ENCODE measurements around the gene RACK1.
A peak's percentile ranks its signal among the peaks of the same experiment; 100 is the strongest.
"Not testable (repeated sequence)": the region's sequence is repeated elsewhere in the genome, so short reads cannot be mapped to it uniquely, and the experiment has no call there.

The RACK1 gene

DNA sequence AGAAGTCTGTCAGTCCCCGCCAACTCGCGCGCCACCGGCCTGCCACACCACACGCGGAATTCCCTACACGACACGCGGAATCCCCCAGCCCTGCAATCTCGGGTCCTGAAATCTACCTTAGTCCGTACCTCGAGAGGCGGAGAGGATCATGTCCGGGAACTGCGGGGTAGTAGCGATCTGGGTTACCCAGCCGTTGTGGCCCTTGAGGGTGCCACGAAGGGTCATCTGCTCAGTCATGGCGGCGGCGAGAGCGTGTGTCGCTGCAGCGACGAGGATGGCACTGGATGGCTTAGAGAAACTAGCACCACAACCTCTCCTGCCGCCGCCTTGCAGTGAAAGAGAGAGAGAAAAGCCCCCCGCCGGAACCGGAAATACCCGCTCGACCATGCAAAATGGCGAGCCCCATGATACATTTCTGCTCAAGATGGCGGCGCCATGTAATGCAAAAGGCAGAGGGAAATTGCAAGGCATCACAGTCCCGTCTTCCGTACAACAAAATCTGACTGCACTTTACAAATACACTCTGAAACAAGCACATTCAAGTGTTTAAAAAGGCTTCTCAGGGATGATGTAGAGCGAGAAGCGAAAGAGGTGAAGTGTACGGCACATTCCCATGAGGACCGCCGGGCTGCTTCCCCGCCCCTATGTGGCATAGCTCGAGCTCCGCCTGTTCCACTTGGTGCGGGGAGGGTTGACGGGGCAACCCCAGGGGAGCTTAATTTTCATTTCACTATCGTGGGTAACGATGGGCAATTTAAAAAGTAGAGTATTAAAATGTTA lies at the start of gene RACK1:
TSS of gene RACK1 (minus strand) at position 343 of the 780 bp plus-strand sequence. CDS start at position 237, 106 bp downstream.
- DNase-seq, result peak; percentile 97

DNA sequence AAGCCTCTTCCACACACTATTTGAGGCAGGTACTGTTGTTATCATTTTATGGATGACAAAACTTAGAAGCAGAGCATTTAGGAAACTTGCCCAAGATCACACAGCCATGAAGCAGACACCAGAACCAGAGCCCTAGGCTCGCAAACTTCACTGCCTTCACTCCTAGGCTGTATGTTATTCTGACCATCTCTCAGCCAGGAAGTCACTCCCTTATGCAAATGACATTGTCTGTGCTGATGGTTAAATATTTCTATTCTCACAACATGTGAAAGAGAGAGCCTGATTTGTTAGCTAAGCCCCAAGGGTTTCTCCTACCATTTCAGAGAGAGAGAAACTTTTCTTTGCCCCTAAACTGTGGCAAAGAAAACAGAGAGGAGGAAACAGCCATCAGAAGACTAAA lies 43.6 kb upstream of the RACK1 start:
- DNase-seq, result not testable (repeated sequence)

- DNase-seq, result not testable (repeated sequence)
These were observed 42.4 kb upstream of the RACK1 start for GRCh38 chr5:181285962-181286705.

DNA sequence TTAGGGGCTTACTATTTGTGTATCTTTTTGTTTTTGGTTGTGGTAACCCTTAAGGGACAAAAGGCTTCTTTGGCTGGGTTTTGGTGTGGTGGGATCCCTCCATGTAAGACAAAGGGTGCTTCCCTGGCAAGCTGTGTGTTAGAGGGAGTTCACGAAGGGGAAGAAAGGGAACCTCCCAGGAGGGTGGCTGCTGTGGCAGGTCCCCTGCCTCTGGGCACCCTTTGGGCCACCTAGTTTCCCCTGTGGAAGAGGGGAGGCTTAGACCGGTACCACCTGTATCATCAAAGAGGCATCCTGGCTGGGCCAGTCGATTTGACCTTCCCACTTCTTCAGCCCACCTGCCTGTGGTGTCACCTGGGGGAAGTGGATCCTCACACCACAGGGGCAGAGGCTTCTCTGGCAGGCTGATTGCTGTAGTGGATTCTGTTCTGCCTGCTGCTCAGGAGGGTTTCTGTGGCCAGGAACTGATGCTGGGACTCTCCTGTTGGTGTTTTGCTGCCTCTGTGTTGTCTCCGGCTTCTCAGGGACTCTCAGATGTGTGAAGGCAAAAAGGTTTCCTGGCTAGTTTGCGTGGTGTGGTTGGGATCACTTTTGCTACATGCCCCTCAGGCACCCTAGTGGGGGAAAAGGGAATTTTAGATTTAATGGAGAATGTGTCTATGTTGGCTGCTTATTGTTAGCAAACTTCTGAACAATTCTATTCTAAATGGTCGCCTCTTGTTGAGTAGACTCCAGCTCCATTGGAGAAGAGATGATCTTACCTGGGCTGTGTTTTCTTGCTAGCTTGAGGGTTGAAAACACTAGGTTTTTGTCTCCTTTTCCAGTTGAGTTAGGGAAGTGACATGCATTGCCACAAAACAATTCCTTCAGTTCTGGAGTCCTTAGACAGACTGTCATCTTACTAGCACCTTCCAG lies 40.4 kb upstream of the RACK1 start:
- not testable (repeated sequence) for DNase-seq

GRCh38 chr5:181283347-181283746 lies 39.6 kb upstream of the RACK1 start:
- DNase-seq, result no peak

DNA sequence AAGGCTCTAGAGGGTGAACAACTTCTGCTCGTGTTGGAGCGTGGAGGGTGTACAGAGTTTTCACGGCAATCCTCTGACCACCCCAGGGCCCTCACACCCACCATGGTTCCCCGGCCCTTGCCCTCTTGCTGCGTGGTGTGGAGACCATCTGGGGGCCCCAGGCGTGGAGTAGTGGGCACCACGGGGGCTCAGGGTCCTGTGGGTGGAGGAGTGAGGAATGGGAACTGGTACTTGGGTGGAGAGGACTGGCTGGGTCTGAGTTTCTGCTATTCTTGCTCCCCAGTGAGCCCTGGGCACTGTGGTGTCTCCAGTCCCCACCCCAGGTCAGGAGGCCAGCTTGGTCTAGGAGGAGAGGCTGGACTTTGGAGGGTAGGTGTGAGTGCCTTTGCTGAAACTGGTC lies 39.2 kb upstream of the RACK1 start:
- DNase-seq, result no peak

DNA sequence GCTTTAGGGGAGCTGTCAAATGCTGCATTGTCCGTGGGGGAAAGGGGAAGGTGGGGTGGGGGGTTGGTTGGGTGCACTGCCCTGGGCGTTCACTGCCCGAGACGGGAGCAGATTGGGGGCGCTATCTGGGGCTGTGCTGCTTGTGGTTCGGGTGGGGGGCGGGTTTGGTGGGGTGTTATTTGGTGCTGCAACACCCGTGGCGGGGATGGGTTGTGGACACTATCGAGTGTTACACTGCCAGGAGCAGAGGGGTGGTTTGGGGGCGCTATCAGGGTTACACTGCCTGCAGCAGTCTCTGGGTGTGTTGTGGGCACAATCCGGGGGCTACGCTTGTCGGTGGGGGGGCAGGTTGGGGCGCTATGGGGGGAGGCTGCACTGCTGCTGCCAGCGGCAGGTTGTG lies 38.7 kb upstream of the RACK1 start:
- DNase-seq, result not testable (repeated sequence)

DNA sequence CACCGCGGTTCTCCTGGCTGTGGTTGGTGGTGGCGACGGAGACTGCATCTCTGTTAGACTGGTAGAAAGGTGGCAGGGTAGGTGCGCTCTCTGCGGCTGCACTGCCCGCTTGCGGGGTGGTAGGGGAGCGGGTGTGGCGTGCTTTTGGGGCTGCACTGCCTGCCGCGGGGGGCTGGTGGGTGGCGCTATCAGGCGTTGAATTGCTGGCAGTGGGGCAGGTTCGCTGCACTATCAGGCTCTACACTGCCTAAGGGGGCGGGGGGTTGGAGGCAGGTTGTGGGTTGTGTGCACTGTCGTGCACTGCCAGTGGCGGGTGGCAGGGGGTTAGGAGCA lies 38.2 kb upstream of the RACK1 start:
- no peak for DNase-seq

DNA sequence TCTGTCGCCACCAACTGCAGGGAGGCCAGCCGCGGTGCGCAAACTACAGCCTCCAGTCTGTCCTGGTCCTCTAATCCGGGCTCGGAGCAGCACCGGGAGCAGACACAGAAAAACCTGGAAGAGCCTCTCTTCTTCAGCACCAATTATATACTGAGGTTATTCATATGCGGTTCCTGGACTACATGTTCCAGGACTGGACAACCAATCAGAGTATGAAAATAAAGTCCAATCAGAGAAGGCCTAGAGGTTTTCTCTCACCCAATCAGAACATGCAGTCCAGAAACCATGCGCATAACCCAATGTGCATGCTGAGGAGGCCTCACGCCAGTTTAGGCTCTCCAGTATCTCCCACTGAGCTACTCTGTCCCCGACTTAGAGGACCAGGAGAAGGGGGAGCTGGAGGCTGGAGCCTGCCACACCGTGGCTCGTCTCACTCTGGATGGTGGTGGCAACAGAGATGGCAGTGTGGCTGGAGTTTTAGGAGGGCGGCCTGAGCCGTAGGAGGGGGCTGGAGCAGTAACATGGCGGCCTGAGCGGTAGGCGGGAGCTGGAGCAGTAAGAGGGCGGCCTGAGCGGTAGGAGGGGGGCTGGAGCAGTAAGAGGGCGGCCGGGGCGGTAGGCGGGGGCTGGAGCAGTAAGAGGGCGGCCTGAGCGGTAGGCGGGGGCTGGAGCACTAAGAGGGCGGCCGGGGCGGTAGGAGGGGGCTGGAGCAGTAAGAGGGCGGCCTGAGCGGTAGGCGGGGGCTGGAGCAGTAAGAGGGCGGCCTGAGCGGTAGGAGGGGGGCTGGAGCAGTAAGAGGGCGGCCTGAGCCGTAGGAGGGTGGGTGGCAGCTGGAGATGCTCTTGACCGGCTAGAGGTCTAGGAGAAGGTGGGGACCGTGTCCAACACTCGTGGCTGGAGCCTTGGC lies 37.6 kb upstream of the RACK1 start:
- no peak for DNase-seq

DNA sequence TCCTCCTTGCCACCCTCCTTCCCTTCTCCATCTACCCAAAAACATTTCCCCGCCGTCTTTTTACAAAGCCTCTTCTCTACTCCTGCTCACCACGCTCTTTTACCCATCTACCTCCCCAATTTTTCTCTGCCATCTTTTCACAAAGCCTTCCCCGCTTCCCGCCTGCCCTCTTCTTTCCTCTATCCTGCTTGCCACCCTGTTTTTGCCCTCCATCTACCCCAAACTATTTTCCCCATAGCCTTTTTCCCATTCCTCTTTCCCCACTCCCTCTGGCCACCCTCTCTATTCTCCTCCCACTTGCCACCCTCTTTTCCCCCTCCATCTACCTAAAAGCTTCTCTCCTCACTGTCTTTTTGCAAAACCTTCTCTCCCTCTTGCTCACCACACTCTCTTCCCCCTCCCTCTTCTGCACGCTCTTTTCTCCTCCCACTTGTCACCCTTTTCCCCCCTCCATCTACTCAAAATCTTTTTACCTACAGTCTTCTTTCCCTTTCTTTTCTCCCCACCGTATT lies 36.6 kb upstream of the RACK1 start:
- DNase-seq, result no peak

DNA sequence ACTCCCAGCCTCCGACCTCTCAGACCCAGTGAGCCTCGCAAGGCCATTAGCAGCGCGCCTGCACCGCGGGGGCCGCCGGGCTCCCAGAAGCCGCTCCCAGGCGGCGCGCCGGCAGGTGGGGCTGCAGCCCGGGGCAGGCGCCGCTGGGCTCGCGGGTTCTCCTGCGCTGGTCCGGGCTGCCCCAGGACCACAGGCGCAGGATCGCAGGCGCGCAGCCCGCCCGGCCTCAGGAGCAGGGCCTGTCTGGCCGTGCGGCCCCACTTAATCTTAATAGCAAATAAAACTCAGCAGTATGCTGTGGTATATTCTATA lies 29.7 kb upstream of the RACK1 start:
- peak; percentile 65 for DNase-seq

DNA sequence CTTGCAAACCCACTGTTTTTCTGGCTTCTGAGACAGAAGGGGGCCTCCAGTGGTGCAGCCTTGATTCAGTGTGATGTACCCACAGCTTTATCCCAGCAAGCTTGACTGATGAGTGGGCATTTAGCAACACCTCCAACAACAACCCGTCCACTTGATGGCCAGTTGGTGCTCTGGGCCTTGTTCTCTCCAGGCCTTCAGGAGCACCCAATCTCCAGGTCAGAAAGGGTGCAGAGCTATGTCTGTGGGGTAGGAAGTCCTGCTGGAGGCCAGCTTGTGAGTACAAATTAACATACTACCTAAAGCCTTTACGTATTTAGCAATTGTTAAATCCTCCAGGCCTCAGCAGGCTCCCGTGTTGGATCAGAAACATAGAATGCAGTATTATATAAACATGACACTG lies 27.4 kb upstream of the RACK1 start:
- no peak for DNase-seq

GRCh38 chr5:181267907-181268306 lies 24.2 kb upstream of the RACK1 start:
- not testable (repeated sequence) for DNase-seq

DNA sequence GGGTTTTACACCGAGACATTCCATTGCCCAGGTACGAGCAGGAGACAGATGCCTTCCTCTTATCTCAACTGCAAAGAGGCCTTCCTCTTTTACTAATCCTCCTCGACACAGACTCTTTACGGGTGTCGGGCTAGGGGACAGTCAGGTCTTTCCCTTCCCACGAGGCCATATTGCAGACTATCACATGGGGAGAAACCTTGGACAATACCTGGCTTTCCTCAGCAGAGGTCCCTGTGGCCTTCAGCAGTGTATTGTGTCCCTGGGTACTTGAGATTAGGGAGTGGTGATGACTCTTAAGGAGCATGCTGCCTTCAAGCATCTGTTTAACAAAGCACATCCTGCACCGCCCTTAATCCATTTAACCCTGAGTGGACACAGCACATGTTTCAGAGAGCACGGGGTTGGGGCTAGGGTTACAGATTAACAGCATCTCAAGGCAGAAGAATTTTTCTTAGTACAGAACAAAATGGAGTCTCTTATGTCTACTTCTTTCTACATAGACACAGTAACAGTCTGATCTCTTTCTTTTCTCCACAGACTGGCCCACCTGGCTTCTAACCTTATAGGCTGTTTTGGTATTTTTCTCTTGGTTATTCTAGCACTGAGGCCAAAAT lies 23.7 kb upstream of the RACK1 start:
- DNase-seq, result not testable (repeated sequence)

- DNase-seq, result no peak
These were observed 21.5 kb upstream of the RACK1 start for GRCh38 chr5:181265092-181265671.

GRCh38 chr5:181263633-181264032 lies 19.9 kb upstream of the RACK1 start:
- DNase-seq, result no peak

DNA sequence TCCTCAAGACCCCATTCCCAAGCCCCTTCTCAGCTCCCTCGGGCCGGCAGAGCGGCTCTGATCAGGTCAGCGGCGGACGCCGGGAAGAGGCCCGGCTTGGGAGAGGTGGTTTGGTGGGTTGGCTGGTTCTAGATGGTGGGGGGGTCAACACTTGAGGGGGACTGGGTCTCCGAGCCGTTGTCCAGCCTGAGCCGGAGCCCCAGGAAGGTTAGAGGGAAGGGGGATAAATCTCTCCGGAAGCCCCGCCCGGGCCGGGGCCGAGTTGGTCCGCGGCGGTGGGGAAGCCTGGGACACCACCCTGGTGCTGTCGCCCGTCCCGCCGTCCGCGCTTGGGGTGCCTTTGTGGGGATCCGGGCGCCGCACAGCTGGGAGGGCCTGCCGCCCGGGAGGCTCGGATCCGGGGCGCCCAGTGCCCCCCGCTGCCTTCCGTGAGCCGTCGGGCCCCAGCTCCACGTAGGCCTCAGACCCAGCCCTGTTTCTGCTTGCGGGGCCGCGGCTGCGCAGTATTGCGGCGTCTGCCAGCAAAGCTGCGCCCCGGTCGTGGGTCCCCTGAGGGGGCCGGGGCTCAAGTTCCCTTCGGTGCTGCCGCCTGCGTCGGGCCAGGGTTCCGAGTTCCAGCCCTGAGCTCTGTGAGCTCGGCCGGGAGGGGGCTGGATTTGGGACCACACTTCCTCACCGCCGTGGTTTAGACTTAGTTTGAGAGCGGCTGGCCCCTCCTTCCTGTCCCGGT lies 17.8 kb upstream of the RACK1 start:
- peak; percentile 93 for DNase-seq

- DNase-seq, result peak; percentile 97
These were observed 17.1 kb upstream of the RACK1 start, which contains the start of gene TRIM52 for GRCh38 chr5:181260720-181261319. Gene TRIM52 (minus strand): TSS chr5:181261143. CDS start chr5:181260813, 330 bp downstream.

DNA sequence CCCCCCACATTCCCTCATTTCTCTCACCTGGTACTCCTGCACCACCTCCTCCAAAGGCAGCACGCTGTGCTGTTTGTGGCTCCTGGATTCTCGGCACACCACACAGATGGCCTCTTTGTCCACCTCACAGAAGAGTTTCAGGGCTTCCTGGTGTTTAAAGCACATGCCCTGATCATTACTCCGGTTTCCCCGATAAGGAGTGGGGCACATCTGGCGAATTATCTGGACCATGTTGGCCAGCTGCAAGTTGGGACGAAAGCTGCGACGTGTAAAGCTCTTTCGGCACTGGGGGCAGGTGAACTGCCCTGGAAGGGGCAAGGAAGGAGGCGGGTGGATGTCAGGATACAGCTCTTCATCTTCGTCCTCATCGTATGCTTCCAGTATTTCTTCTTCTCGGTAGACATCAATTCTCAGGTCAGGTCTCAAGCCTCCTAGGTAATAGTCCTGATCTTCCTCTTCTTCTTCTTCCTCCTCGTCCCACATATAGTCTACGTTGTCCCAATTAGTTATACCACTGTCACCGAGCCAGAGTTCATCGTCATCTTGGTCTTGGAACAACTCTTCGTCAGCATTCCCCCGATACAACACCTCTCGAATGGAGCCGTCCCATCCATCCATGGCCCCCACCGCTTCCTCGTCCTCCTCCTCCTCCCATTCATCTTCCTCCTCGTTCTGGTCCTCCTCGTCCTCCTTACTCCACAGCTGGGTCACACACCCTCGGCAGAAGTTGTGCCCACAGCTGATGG lies 16.4 kb upstream of the RACK1 start:
- DNase-seq, result peak; percentile 48
